SU-DHL-6 (cell line): ENCODE data around the gene TRMT10A.

Source experiments
- H2AFZ ChIP-seq: fragments of 200-600 bp; sonication (generic); 2 replicates; pipeline ENCODE4 v1.6.1; 2014; ENCODE audit warnings: low read depth, mild to moderate bottlenecking, moderate library complexity, mixed read lengths, antibody characterized with exemption, low read length; ENCODE audit not compliant: severe bottlenecking
- H3F3A ChIP-seq: fragments of 200-600 bp; shearing (Covaris generic); 2 replicates; pipeline ENCODE4 v1.6.0; 2016; ENCODE audit warnings: antibody characterized with exemption, mild to moderate bottlenecking; ENCODE audit not compliant: insufficient read depth
- H3K27ac ChIP-seq: fragments of 200-600 bp; sonication (generic); 2 replicates; pipeline ENCODE4 v1.5.1; 2016; ENCODE audit warnings: low read depth, mild to moderate bottlenecking, low read length, moderate library complexity, mixed read lengths
- H3K27me3 ChIP-seq: fragments of 200-600 bp; sonication (generic), shearing (Covaris generic); 2 replicates; pipeline ENCODE4 v1.6.0; 2014; ENCODE audit warnings: mild to moderate bottlenecking, low read length
- H3K36me3 ChIP-seq: fragments of 200-600 bp; sonication (generic); 2 replicates; pipeline ENCODE4 v1.6.1; 2014; ENCODE audit warnings: mild to moderate bottlenecking, low read length, mixed read lengths
- H3K4me2 ChIP-seq: fragments of 300-600, 200-600 bp; shearing (Covaris generic), sonication (generic); 2 replicates; pipeline ENCODE4 v1.6.0; 2014; ENCODE audit warnings: low read length, low read depth, mild to moderate bottlenecking; ENCODE audit not compliant: poor library complexity, severe bottlenecking
- H3K4me3 ChIP-seq: fragments of 200-600 bp; sonication (generic); 2 replicates; pipeline ENCODE4 v1.5.1; 2014; ENCODE audit warnings: antibody characterized with exemption, low read length, mild to moderate bottlenecking, mixed read lengths; ENCODE audit not compliant: insufficient read depth, poor library complexity, severe bottlenecking
- H3K79me2 ChIP-seq: fragments of 200-600 bp; sonication (generic); 2 replicates; pipeline ENCODE4 v1.6.1; 2014; ENCODE audit warnings: mild to moderate bottlenecking, low read length, moderate library complexity; ENCODE audit not compliant: insufficient read depth
- H3K9ac ChIP-seq: fragments of 200-600 bp; sonication (generic); 2 replicates; pipeline ENCODE4 v1.7.0; 2014; ENCODE audit warnings: mild to moderate bottlenecking, low read length
- H3K9me2 ChIP-seq: fragments of 200-600 bp; sonication (generic); replicated peaks from 2 replicates; pipeline ENCODE4 v1.6.1; 2014; ENCODE audit warnings: low read length; ENCODE audit not compliant: insufficient read depth
- H3K9me3 ChIP-seq: fragments of 200-600 bp; sonication (generic); 2 replicates; pipeline ENCODE4 v1.6.1; 2014; ENCODE audit warnings: low read length, mixed read lengths; ENCODE audit not compliant: insufficient read depth
- H4K20me1 ChIP-seq: fragments of 200-600 bp; sonication (generic); 2 replicates; pipeline ENCODE4 v1.6.1; 2014; ENCODE audit warnings: low read depth, mild to moderate bottlenecking, antibody characterized with exemption, low read length, moderate library complexity, mixed read lengths
- EZH2phosphoT487 ChIP-seq: fragments of 200-600 bp; sonication (generic), shearing (Covaris generic); conservative IDR thresholded peaks from 2 replicates; pipeline ENCODE4 v1.6.1; 2018; ENCODE audit warnings: mild to moderate bottlenecking, antibody characterized with exemption, low read length, moderate library complexity, mixed read lengths
- TF ChIP-seq, protein P1 (sequence below): fragments of 200-600 bp; sonication (generic); IDR thresholded peaks from one replicate; pipeline ENCODE4 v1.5.1; 2017; ENCODE audit warnings: antibody characterized with exemption, mild to moderate bottlenecking, low read length, moderate library complexity; ENCODE audit not compliant: insufficient read depth, poor library complexity, severe bottlenecking

Gene TRMT10A

DNA sequence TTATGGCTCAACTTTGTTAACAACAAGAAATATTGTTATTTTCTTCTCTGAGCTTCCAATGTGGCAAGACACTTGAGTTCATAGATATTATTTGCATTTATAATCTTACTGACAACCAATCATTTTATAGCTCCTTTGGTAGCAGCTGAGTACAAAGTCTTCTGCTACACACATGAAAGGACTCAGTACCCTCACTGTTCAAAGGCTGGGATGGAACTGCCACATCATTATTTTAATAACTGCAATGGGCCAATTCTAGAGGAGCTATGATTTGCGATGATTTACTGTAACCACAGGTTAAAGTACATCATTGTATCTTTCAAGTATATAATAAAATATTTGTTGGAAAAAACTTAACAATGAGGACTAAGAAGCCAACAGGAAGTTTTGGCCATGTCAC is 21.7 kb upstream of the TRMT10A start:
- H4K20me1 ChIP-seq: no peaks in the 10 kb centered on the region
- H3K79me2 ChIP-seq: no peaks in the 10 kb centered on the region
- no peak overlapping the region for H2AFZ ChIP-seq
- no peak overlapping the region for H3K4me3 ChIP-seq
- H3K9me3 ChIP-seq: no peaks in the 10 kb centered on the region
- no peaks in the 10 kb centered on the region for H3K36me3 ChIP-seq
- H3F3A ChIP-seq: no peaks in the 10 kb centered on the region
- H3K9me2 ChIP-seq: no peaks in the 10 kb centered on the region
- H3K9ac ChIP-seq: no peak overlapping the region
- no peaks in the 10 kb centered on the region for H3K27me3 ChIP-seq
- H3K4me2 ChIP-seq: no peak overlapping the region
- no peak for TF ChIP-seq EZH2phosphoT487
- TF ChIP-seq, protein P1, sequence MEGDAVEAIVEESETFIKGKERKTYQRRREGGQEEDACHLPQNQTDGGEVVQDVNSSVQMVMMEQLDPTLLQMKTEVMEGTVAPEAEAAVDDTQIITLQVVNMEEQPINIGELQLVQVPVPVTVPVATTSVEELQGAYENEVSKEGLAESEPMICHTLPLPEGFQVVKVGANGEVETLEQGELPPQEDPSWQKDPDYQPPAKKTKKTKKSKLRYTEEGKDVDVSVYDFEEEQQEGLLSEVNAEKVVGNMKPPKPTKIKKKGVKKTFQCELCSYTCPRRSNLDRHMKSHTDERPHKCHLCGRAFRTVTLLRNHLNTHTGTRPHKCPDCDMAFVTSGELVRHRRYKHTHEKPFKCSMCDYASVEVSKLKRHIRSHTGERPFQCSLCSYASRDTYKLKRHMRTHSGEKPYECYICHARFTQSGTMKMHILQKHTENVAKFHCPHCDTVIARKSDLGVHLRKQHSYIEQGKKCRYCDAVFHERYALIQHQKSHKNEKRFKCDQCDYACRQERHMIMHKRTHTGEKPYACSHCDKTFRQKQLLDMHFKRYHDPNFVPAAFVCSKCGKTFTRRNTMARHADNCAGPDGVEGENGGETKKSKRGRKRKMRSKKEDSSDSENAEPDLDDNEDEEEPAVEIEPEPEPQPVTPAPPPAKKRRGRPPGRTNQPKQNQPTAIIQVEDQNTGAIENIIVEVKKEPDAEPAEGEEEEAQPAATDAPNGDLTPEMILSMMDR: no peak
- H3K27ac ChIP-seq: no peak overlapping the region

- Histone ChIP-seq H2AFZ (no peak overlapping the region), H3K36me3 (no peaks in the 10 kb centered on the region), H3K4me3 (no peak overlapping the region), H3K9ac (no peak overlapping the region), H3K79me2 (no peaks in the 10 kb centered on the region), H3F3A (no peaks in the 10 kb centered on the region), H3K27ac (no peak overlapping the region), H3K9me2 (no peaks in the 10 kb centered on the region), H3K9me3 (no peaks in the 10 kb centered on the region), H3K27me3 (no peaks in the 10 kb centered on the region), H3K4me2 (no peak overlapping the region), H4K20me1 (no peaks in the 10 kb centered on the region)
- TF ChIP-seq, protein P1: no peak
- no peak for TF ChIP-seq EZH2phosphoT487
These were observed 14.9 kb upstream of the TRMT10A start for GRCh38 chr4:99578714-99579113.

- H3K4me2 ChIP-seq: peak within 1 kb of the TSS; percentile 27
- no peaks in the 10 kb centered on the region for H3K9me2 ChIP-seq
- H3F3A ChIP-seq: no peaks in the 10 kb centered on the region
- no peak for TF ChIP-seq EZH2phosphoT487
- TF ChIP-seq, protein P1: no peak
- no peak within 1 kb of the TSS for H2AFZ ChIP-seq
- no peak within 1 kb of the TSS for H3K9ac ChIP-seq
- no peaks in the 10 kb centered on the region for H3K36me3 ChIP-seq
- no peak within 1 kb of the TSS for H3K27ac ChIP-seq
- H4K20me1 ChIP-seq: no peaks in the 10 kb centered on the region
- no peak within 1 kb of the TSS for H3K4me3 ChIP-seq
- no peaks in the 10 kb centered on the region for H3K27me3 ChIP-seq
- no peaks in the 10 kb centered on the region for H3K9me3 ChIP-seq
- H3K79me2 ChIP-seq: no peaks in the 10 kb centered on the region
These were observed 10.9 kb upstream of the TRMT10A start, which contains the start of gene MTTP for GRCh38 chr4:99574530-99575324. MTTP (plus strand) TSS chr4:99574824; CDS start chr4:99574910, 86 bp downstream.
